CD8-positive, alpha-beta memory T cell (primary cell): ENCODE measurements around the gene PTPRE. TPM values are rescaled to one million over a fixed set of nuclear protein-coding genes. Genes with fewer than 3 reads are reported as not detected.

Experiments used
- polyA plus RNA-seq: library from polyadenylated mRNA; unstranded; fragments of 300-500 nt; fragmentation: Illumina TruSeq; gene quantifications from one replicate; pipeline ENCODE4 v1.2.3, GENCODE V29; 2021
- total RNA-seq, 2 experiments: library from RNA; stranded (reverse); gene quantifications; one replicate each; pipeline ENCODE4 v1.2.3, GENCODE V29; 2021

PTPRE gene
- total and polyA plus RNA-seq, 3 experiments from 2014 or later = 25.2 to 29.5 (median 26.0) TPM

Other genes starting within 250 kb of the PTPRE start
- gene FOXI2, start 169.9 kb upstream of the PTPRE start, total RNA-seq = not detected
- gene FOXI2, start 169.9 kb upstream of the PTPRE start, polyA plus RNA-seq = not detected
- gene CLRN3, start 14.2 kb upstream of the PTPRE start, total RNA-seq = not detected
- gene CLRN3, start 14.2 kb upstream of the PTPRE start, polyA plus RNA-seq = not detected
- 100 to 1,000 TPM; 113 to 136 TPM for gene MKI67, start 219.3 kb downstream of the PTPRE start, total RNA-seq
- gene MKI67, start 219.3 kb downstream of the PTPRE start, polyA plus RNA-seq = 0.70 TPM